ENCODE measurements around the gene PATJ. TPM values are rescaled to one million over a fixed set of nuclear protein-coding genes. Genes with fewer than 3 reads are reported as not detected.

The PATJ gene
- 2.3 and 7.9 TPM in 2 replicates for total RNA-seq

GRCh38 chr1:61741711-61742619 is at the start of gene PATJ:
TSS of gene PATJ (plus strand) at chr1:61742480. CDS start at chr1:61762893, 20,413 bp downstream.

GRCh38 chr1:61724813-61725694 is 17.2 kb upstream of the PATJ start, which contains the start of gene TM2D1:
TSS of gene TM2D1 (minus strand) at chr1:61725141. CDS start at chr1:61725120, 21 bp downstream.

GRCh38 chr1:62194651-62195544 is 452.6 kb downstream of the PATJ start, which contains the start of gene L1TD1:
TSS of gene L1TD1 (plus strand) at chr1:62194849. CDS start at chr1:62206629, 11,780 bp downstream.

Other genes with a start within 250 kb of the PATJ start
- 43.7 and 97.0 TPM in 2 replicates for gene TM2D1, start 17.3 kb upstream of the PATJ start, total RNA-seq